ENCODE data around the gene S100B. TPM values are rescaled to one million over a fixed set of nuclear protein-coding genes. Genes with fewer than 3 reads are reported as not detected.

Gene S100B
- total RNA-seq, 5 donors from 2014 or later (not counting 1 experiment from before 2014, with no cell fraction given), result 0.49 to 11.4 (median 8.9) TPM

DNA sequence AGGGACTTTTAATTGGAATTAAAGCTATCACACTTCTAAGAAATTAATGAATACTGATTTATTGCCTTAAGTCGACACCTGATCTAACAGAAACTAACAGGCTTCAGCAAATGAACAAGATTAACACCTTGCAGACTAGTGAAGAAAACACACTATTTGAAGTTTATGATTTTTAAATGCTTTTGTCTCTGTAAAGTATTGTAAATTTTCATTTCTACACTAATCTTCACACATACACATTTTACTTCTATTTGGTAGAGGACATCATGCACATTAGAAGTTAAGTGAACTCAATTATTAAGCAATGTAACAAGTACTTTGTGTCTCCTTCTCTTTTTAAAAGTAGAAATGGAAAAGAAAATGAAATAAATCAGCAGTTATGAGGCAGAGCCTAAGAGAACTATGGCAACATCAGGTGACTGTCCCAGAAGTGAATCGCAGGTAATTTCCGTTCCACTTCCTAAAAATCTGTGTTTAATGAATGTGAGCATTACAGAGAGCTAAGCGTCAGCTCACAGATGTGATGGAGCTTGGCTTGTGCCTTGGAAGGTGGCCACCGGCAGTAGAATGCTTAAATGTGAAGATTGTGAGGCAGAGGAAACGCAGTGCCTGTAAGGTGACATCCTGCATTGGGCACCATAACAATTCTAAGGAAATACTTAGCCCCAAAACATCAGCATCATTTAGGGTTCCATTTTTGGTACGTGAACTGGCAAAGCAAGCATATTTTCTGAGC, 31.8 kb upstream of the S100B start:
- Mint-ChIP-seq H3K4me3 (peak overlapping the region; percentile 95 to 100 (median 97)), H3K4me1 (peaks cover 83 to 86% (median 84%) of the 10 kb centered on the region in 3 donors), H3K36me3 (peaks cover 26% of the 10 kb centered on the region), H3K27ac (peak overlapping the region; percentile 93 to 98), H3K9me3 (no peaks in the 10 kb centered on the region), H3K27me3 (no peaks in the 10 kb centered on the region)
- H3K27me3 ChIP-seq (replicated peaks in 1 of 2; ENCODE audit: control insufficient read depth in 2 of 2, extremely low read depth in 1 of 2, insufficient read depth in 2 of 2, low read length in 1 of 2), result no peaks in the 10 kb centered on the region
- ChIA-PET POLR2A (interaction anchor here (0.6 to 3.4 kb wide), 5 partner anchors 15 to 315 kb away, joined by 3 to 11 read pairs (median 5); no protein-coding TSS in a partner anchor), CTCF (interaction anchor here in 1 of 2 donors (1.0 to 2.4 kb wide), 5 partner anchors 31 to 285 kb away, joined by 3 to 9 read pairs (median 4); no protein-coding TSS in a partner anchor)
- H3K4me3 ChIP-seq (ENCODE audit: control insufficient read depth in 1 of 2, extremely low read depth in 1 of 2, low read length in 1 of 2), result peak overlapping the region; percentile 99 to 100
- peak in 22 of 35 experiments; percentile 12 to 62 (median 34) for DNase-seq
- no peaks in the 10 kb centered on the region for H3K9me3 ChIP-seq
- H3K36me3 ChIP-seq (ENCODE audit: control insufficient read depth in 2 of 2, extremely low read depth in 1 of 2, insufficient read depth in 1 of 2, low read length in 1 of 2), result peaks cover 6 to 16% of the 10 kb centered on the region in 2 donors
- peaks cover 39 to 52% of the 10 kb centered on the region in 2 experiments for H3K4me1 ChIP-seq (ENCODE audit: control insufficient read depth in 1 of 2, extremely low read depth in 1 of 2, insufficient read depth in 2 of 2, low read length in 2 of 2)
- peak in 1 of 4 experiments; percentile 8 for ATAC-seq (replicated peaks in 1 of 4)
- no CpG with 5 or more reads among the region's 7 CpGs for WGBS (ENCODE audit: insufficient coverage)
- H3K27ac ChIP-seq (ENCODE audit: low read length), result peak overlapping the region; percentile 93

- H3K27ac Mint-ChIP-seq, result peak overlapping the region; percentile 93 to 98
- peaks cover 80 to 86% (median 80%) of the 10 kb centered on the region in 3 donors for H3K4me1 Mint-ChIP-seq
- peak overlapping the region; percentile 95 to 100 (median 97) for H3K4me3 Mint-ChIP-seq
- no peaks in the 10 kb centered on the region for H3K9me3 Mint-ChIP-seq
- Histone ChIP-seq H3K9me3 (no peaks in the 10 kb centered on the region), H3K27ac (ENCODE audit: low read length) (peak overlapping the region; percentile 93), H3K4me3 (ENCODE audit: control insufficient read depth in 1 of 2, extremely low read depth in 1 of 2, low read length in 1 of 2) (peak overlapping the region; percentile 99 to 100), H3K4me1 (ENCODE audit: control insufficient read depth in 1 of 2, extremely low read depth in 1 of 2, insufficient read depth in 2 of 2, low read length in 2 of 2) (peaks cover 33 to 52% of the 10 kb centered on the region in 2 experiments), H3K27me3 (replicated peaks in 1 of 2; ENCODE audit: control insufficient read depth in 2 of 2, extremely low read depth in 1 of 2, insufficient read depth in 2 of 2, low read length in 1 of 2) (no peaks in the 10 kb centered on the region), H3K36me3 (ENCODE audit: control insufficient read depth in 2 of 2, extremely low read depth in 1 of 2, insufficient read depth in 1 of 2, low read length in 1 of 2) (peaks cover under 1 to 10% of the 10 kb centered on the region in 2 donors)
- WGBS (ENCODE audit: insufficient coverage), result 30% methylated on average over 2 of the region's 8 CpGs
- ATAC-seq (replicated peaks in 1 of 4) (no peak), DNase-seq (no peak)
- no peaks in the 10 kb centered on the region for H3K27me3 Mint-ChIP-seq
- ChIA-PET CTCF (interaction anchor here in 1 of 2 donors (0.6 to 2.4 kb wide), 6 partner anchors 30 to 438 kb away, joined by 4 to 12 read pairs (median 8); no protein-coding TSS in a partner anchor), POLR2A (interaction anchor here (0.6 to 3.4 kb wide), 6 partner anchors 14 to 315 kb away, joined by 3 to 15 read pairs (median 5); no protein-coding TSS in a partner anchor)
- H3K36me3 Mint-ChIP-seq, result peaks cover 20% of the 10 kb centered on the region
Observed at GRCh38 chr21:46636181-46636512, 31.3 kb upstream of the S100B start.

DNA sequence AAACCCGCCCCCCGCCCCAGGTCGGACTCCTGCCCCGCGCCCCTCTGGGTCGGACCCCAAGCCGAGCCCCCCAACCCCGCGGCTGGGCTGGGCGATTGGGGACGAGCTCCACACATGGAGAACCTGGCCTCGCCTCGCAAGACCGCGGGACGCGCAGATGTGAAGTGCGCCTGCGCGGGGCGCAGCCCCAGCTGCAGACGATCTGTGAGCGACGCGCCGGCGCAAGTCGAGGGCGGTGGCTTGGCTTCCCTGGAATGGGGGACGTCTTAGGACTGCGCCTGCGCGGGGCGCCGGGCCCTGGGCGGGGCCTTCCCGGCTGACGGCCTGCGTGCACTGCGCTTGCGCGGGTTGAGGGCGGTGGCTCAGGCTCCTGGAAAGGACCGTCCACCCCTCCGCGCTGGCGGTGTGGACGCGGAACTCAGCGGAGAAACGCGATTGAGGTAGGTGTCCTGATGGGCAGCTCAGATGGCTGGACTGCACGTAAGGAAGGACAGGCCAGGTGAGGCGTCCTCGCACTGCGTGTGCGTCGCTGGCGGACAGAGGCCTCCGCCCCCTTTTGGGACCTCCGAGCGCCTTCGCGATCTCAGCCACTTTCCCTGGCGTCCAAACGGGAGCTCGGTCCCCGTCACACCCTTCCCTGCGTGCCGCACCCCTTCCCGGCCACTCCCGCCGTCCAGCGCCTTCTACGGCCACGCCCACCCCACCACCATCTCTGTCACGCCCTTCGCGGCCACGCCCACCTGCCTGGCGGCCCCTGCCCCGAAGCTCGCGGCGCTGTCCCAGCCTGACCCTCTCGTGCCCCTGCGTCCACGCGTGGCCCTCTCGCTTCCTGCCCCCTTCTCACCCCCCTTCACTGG, 30.7 kb upstream of the S100B start, which contains the start of gene PRMT2:
Gene PRMT2, plus strand, starts transcription at position 351 of the 857 bp plus-strand sequence. CDS start 1,278 bp downstream, outside the sequence.
- Histone ChIP-seq H3K27ac (ENCODE audit: low read length) (peak within 1 kb of the TSS; percentile 93), H3K9me3 (no peaks in the 10 kb centered on the region), H3K36me3 (ENCODE audit: control insufficient read depth in 2 of 2, extremely low read depth in 1 of 2, insufficient read depth in 1 of 2, low read length in 1 of 2) (peaks cover 0 to 5% of the 10 kb centered on the region in 2 donors), H3K4me3 (ENCODE audit: control insufficient read depth in 1 of 2, extremely low read depth in 1 of 2, low read length in 1 of 2) (peak within 1 kb of the TSS; percentile 99 to 100), H3K27me3 (replicated peaks in 1 of 2; ENCODE audit: control insufficient read depth in 2 of 2, extremely low read depth in 1 of 2, insufficient read depth in 2 of 2, low read length in 1 of 2) (no peaks in the 10 kb centered on the region), H3K4me1 (ENCODE audit: control insufficient read depth in 1 of 2, extremely low read depth in 1 of 2, insufficient read depth in 2 of 2, low read length in 2 of 2) (peaks cover 33 to 52% of the 10 kb centered on the region in 2 experiments)
- Mint-ChIP-seq H3K36me3 (peaks cover 14% of the 10 kb centered on the region), H3K4me1 (peaks cover 78 to 80% (median 79%) of the 10 kb centered on the region in 3 donors), H3K4me3 (peak within 1 kb of the TSS; percentile 95 to 100 (median 97)), H3K27ac (peak within 1 kb of the TSS; percentile 93 to 98), H3K9me3 (no peaks in the 10 kb centered on the region), H3K27me3 (no peaks in the 10 kb centered on the region)
- ChIA-PET POLR2A (interaction anchor here (0.6 to 3.4 kb wide), 9 partner anchors 9 to 85 kb away, joined by 3 to 15 read pairs (median 5); no protein-coding TSS in a partner anchor), CTCF (interaction anchor here in 1 of 2 donors (0.6 to 2.4 kb wide), 6 partner anchors 15 to 437 kb away, joined by 3 to 12 read pairs (median 6); no protein-coding TSS in a partner anchor)
- ATAC-seq (replicated peaks in 1 of 4) (peak; percentile 81 to 93 (median 85)), DNase-seq (peak; percentile 93 to 99 (median 97))
- under 1% methylated on average over 85 of the region's 90 CpGs for WGBS (ENCODE audit: insufficient coverage)

GRCh38 chr21:46634966-46635323, 30.1 kb upstream of the S100B start:
- Histone ChIP-seq H3K4me3 (ENCODE audit: control insufficient read depth in 1 of 2, extremely low read depth in 1 of 2, low read length in 1 of 2) (peak overlapping the region; percentile 99 to 100), H3K4me1 (ENCODE audit: control insufficient read depth in 1 of 2, extremely low read depth in 1 of 2, insufficient read depth in 2 of 2, low read length in 2 of 2) (peaks cover 33 to 54% of the 10 kb centered on the region in 2 experiments), H3K9me3 (no peaks in the 10 kb centered on the region), H3K36me3 (ENCODE audit: control insufficient read depth in 2 of 2, extremely low read depth in 1 of 2, insufficient read depth in 1 of 2, low read length in 1 of 2) (peaks cover 0 to 4% of the 10 kb centered on the region in 2 donors), H3K27me3 (replicated peaks in 1 of 2; ENCODE audit: control insufficient read depth in 2 of 2, extremely low read depth in 1 of 2, insufficient read depth in 2 of 2, low read length in 1 of 2) (no peaks in the 10 kb centered on the region), H3K27ac (ENCODE audit: low read length) (peak overlapping the region; percentile 82)
- ChIA-PET CTCF (interaction anchor here in 1 of 2 donors (1.0 to 2.1 kb wide), 3 partner anchors 14 to 103 kb away, joined by 3 to 12 read pairs (median 4); no protein-coding TSS in a partner anchor), POLR2A (interaction anchor here (0.6 to 3.4 kb wide), 6 partner anchors 8 to 84 kb away, joined by 3 to 15 read pairs (median 6); no protein-coding TSS in a partner anchor)
- Mint-ChIP-seq H3K27ac (peak overlapping the region; percentile 93 to 98), H3K4me1 (peaks cover 73 to 79% (median 74%) of the 10 kb centered on the region in 3 donors), H3K36me3 (peaks cover 12% of the 10 kb centered on the region), H3K9me3 (no peaks in the 10 kb centered on the region), H3K4me3 (peak overlapping the region; percentile 95 to 100 (median 97)), H3K27me3 (no peaks in the 10 kb centered on the region)
- 0% methylated on average over 4 of the region's 14 CpGs for whole genome bisulfite sequencing (ENCODE audit: insufficient coverage)
- peak in 9 of 35 experiments; percentile 15 to 68 (median 32) for DNase-seq
- peak; percentile 11 to 31 (median 18) for ATAC-seq (replicated peaks in 1 of 4)

DNA sequence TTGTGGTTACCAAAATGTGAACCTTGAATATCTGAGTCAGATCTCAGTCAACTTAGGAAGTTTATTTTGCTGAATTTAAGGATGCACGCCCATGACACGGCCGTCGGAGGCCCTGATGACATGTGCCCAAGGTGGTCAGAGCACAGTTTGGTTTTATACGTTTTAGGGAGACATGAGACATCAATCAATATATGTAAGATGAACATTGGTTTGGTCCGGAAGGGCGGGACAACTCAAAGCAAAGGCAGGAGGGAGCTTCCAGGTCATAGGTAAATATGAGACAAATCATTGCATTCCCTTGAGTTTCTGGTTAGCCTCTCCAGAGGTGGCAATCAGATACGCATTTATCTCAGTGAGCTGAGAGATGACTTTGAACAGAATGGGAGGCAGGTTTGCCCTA, 29.5 kb upstream of the S100B start:
- no peaks in the 10 kb centered on the region for H3K27me3 ChIP-seq (replicated peaks in 1 of 2; ENCODE audit: control insufficient read depth in 2 of 2, extremely low read depth in 1 of 2, insufficient read depth in 2 of 2, low read length in 1 of 2)
- DNase-seq, result peak in 1 of 35 experiments; percentile 21
- no peaks in the 10 kb centered on the region for H3K27me3 Mint-ChIP-seq
- WGBS (ENCODE audit: insufficient coverage), result 79% methylated on average over 6 of the region's 8 CpGs
- peaks cover 68 to 73% (median 73%) of the 10 kb centered on the region in 3 donors for H3K4me1 Mint-ChIP-seq
- peaks cover 8% of the 10 kb centered on the region for H3K36me3 Mint-ChIP-seq
- peak overlapping the region; percentile 82 for H3K27ac ChIP-seq (ENCODE audit: low read length)
- H3K4me3 ChIP-seq (ENCODE audit: control insufficient read depth in 1 of 2, extremely low read depth in 1 of 2, low read length in 1 of 2), result no peak overlapping the region
- ChIA-PET POLR2A (interaction anchor here in 1 of 2 donors (1.1 to 1.9 kb wide), 3 partner anchors 8 to 83 kb away, joined by 4 to 15 read pairs (median 6); no protein-coding TSS in a partner anchor), CTCF (interaction anchor here in 1 of 2 donors (0.8 to 2.1 kb wide), 4 partner anchors 14 to 134 kb away, joined by 3 to 12 read pairs (median 3); no protein-coding TSS in a partner anchor)
- peak overlapping the region; percentile 95 to 100 (median 97) for H3K4me3 Mint-ChIP-seq
- H3K4me1 ChIP-seq (ENCODE audit: control insufficient read depth in 1 of 2, extremely low read depth in 1 of 2, insufficient read depth in 2 of 2, low read length in 2 of 2), result peaks cover 33 to 51% of the 10 kb centered on the region in 2 experiments
- H3K36me3 ChIP-seq (ENCODE audit: control insufficient read depth in 2 of 2, extremely low read depth in 1 of 2, insufficient read depth in 1 of 2, low read length in 1 of 2), result peaks cover 0 to 4% of the 10 kb centered on the region in 2 donors
- no peaks in the 10 kb centered on the region for H3K9me3 Mint-ChIP-seq
- no peak for ATAC-seq (replicated peaks in 1 of 4)
- peak overlapping the region; percentile 93 to 98 for H3K27ac Mint-ChIP-seq
- no peaks in the 10 kb centered on the region for H3K9me3 ChIP-seq
